Measurements from ENCODE around the gene NCF2.

DNA sequence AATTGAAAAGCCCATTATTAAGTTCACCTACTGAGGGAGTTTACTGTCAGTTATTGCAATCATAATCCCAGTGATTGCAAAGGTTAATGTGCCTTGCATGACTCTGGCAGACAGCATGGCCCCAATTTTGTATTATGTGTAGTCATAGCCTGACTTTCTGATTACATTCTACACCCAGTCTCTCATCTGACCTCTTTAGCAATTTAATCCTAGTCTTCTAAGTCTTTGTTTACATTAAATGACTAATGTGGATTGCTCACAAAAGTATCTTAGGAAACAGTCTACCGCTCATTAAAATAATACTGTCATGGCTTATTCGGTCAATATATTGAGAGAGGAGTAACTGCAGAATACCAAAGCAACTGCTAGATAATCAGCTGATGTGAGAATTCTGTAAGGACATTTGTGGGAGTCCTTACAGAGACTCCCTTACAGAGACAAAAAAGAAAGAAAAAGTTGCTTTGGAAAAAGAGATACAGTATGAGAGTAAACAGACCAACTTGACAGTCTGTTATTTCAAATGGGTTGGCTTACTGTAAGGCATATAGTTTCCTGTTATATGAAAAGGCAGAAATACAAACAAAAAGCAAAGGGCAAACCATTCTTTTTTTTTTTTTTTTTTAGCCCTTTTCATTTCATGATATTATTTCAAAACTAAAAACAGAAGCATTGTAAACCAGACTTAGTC is 75.1 kb downstream of the NCF2 start:
- no peak for TF ChIP-seq POLR2A (IDR thresholded peaks at IDR 0.05)
- TF ChIP-seq, protein P1, sequence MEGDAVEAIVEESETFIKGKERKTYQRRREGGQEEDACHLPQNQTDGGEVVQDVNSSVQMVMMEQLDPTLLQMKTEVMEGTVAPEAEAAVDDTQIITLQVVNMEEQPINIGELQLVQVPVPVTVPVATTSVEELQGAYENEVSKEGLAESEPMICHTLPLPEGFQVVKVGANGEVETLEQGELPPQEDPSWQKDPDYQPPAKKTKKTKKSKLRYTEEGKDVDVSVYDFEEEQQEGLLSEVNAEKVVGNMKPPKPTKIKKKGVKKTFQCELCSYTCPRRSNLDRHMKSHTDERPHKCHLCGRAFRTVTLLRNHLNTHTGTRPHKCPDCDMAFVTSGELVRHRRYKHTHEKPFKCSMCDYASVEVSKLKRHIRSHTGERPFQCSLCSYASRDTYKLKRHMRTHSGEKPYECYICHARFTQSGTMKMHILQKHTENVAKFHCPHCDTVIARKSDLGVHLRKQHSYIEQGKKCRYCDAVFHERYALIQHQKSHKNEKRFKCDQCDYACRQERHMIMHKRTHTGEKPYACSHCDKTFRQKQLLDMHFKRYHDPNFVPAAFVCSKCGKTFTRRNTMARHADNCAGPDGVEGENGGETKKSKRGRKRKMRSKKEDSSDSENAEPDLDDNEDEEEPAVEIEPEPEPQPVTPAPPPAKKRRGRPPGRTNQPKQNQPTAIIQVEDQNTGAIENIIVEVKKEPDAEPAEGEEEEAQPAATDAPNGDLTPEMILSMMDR (IDR thresholded peaks at IDR 0.05): no peak
